HAP-1 (cell line): ENCODE measurements around the gene CRISPLD2.

Source experiments
- DNase-seq, 2 experiments: peaks; one replicate each; pipeline ENCODE4 v3.0.0-alpha.2; 2016 to 2020; ENCODE audit warnings: low spot score in 2 of 2
- H3K27me3 ChIP-seq: fragments of 250-450 bp; sonication (Bioruptor Pico); 2 replicates; pipeline ENCODE4 v1.5.1; 2020; ENCODE audit warnings: low read depth, mild to moderate bottlenecking, moderate library complexity
- H3K36me3 ChIP-seq: fragments of 250-450 bp; sonication (Bioruptor Pico); replicated peaks from 2 replicates; pipeline ENCODE4 v1.5.1; 2020; ENCODE audit warnings: mild to moderate bottlenecking
- H3K4me1 ChIP-seq: fragments of 250-450 bp; sonication (Bioruptor Pico); 2 replicates; pipeline ENCODE4 v1.5.1; 2020; ENCODE audit warnings: mild to moderate bottlenecking
- H3K4me3 ChIP-seq: fragments of 250-450 bp; sonication (Bioruptor Pico); 2 replicates; pipeline ENCODE4 v1.5.1; 2020; ENCODE audit warnings: mild to moderate bottlenecking, moderate library complexity
- H3K9me3 ChIP-seq: fragments of 250-450 bp; sonication (Bioruptor Pico); 2 replicates; pipeline ENCODE4 v1.5.1; 2020; ENCODE audit warnings: mild to moderate bottlenecking, moderate library complexity
- in situ Hi-C: fragments of 300-500 bp; cut with MboI; formaldehyde crosslinking; loops from 3 replicates; pipeline ENCODE4 v1.14.3; 2020; ENCODE audit warnings: low sequenced_read_pairs, inconsistent platforms, mixed read lengths

The CRISPLD2 gene

DNA sequence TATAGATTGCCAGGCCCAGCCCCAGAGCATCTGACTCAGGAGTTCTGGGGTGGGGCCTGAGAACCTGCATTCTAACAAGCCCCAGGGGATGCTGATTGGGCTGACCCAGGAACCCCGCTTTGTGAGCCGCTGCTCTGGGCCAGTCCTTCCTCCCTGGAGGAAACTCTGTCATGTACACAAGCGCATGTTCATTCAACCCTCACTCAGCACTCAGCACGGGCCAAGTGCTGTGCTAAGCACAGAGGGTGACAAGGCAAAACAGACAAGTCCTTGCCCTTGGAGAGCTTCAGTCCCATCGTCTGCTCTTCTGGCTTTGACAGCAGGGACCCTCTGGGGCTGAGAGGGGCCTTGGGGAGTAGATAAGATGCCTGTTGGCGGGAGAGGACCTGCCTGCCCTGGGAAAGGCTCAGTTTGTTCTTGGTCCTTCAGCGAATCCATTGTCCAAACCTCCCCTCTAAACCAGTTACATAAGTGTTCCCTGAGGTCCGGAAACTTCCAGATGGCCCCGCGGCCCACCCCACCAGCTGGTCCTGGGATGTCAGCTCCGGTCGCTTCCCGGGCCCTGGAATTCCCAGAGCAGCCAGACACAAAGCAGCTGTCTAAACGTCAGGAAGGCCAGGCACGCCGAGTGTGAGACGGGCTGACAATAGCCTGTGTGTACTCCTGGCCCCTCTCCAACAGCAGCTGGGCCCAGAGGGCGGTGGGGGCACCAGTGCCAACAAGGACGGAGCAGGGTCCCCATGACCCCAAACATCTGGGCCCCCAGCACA is 102.8 kb downstream of the CRISPLD2 start:
- in situ Hi-C loops, result no loop called here
- Histone ChIP-seq H3K4me1 (no peaks in the 10 kb centered on the region), H3K36me3 (no peaks in the 10 kb centered on the region), H3K9me3 (no peaks in the 10 kb centered on the region), H3K4me3 (no peak overlapping the region), H3K27me3 (peaks cover 22% of the 10 kb centered on the region)
- no peak for DNase-seq

- in situ Hi-C loops, result no loop called here
- Histone ChIP-seq H3K27me3 (0 out of 2 replicates have a peak, but pooled peaks cover 5% of the 10 kb centered on the region), H3K9me3 (no peaks in the 10 kb centered on the region), H3K4me1 (no peaks in the 10 kb centered on the region), H3K4me3 (no peak overlapping the region), H3K36me3 (no peaks in the 10 kb centered on the region)
- no peak for DNase-seq
Measured at GRCh38 chr16:84924331-84925091, 104.7 kb downstream of the CRISPLD2 start.

- DNase-seq, result peak in 1 of 2 experiments; percentile 79
- in situ Hi-C loops, result no loop called here
- no peaks in the 10 kb centered on the region for H3K36me3 ChIP-seq
- no peaks in the 10 kb centered on the region for H3K9me3 ChIP-seq
- H3K4me1 ChIP-seq, result no peaks in the 10 kb centered on the region
- H3K27me3 ChIP-seq, result 0 out of 2 replicates have a peak, but pooled peaks cover 2% of the 10 kb centered on the region
- no peak overlapping the region for H3K4me3 ChIP-seq
Measured at GRCh38 chr16:84925092-84925772, 105.4 kb downstream of the CRISPLD2 start.

DNA sequence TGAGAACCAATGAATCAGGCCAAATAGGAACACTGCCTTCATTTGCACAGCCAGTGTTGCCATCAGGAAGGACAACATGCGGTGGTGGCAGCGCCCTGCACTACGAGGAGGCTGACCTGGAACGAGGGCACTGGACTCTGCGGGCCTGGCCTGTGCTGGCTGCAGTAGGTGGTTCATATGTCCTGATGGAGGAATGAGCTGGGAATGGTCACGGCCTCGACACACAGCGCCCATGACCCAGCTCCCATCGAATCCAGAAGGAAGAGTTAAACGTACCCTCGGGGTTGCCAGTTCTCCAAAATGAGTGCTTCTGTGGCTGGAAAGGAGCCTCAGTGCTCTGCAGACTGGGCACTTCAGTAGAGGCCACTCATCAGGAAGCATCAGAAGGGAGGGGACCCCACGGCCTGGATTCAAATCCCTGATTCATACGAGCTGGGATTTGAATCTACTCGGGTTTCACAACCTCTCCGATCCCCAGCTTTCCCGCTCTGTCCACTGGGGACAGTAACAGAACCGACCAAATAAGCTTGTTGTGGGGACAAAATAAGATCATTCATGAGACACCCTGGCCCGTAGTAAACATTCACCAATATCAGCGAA is 106.1 kb downstream of the CRISPLD2 start:
- Histone ChIP-seq H3K36me3 (no peaks in the 10 kb centered on the region), H3K9me3 (no peaks in the 10 kb centered on the region), H3K4me1 (no peaks in the 10 kb centered on the region), H3K27me3 (no peaks in the 10 kb centered on the region), H3K4me3 (no peak overlapping the region)
- in situ Hi-C loops, result no loop called here
- no peak for DNase-seq

- Histone ChIP-seq H3K36me3 (no peaks in the 10 kb centered on the region), H3K27me3 (no peaks in the 10 kb centered on the region), H3K4me3 (no peak overlapping the region), H3K4me1 (no peaks in the 10 kb centered on the region), H3K9me3 (no peaks in the 10 kb centered on the region)
- in situ Hi-C loops, result no loop called here
- no peak for DNase-seq
Measured at GRCh38 chr16:84926462-84926861, 106.7 kb downstream of the CRISPLD2 start.

DNA sequence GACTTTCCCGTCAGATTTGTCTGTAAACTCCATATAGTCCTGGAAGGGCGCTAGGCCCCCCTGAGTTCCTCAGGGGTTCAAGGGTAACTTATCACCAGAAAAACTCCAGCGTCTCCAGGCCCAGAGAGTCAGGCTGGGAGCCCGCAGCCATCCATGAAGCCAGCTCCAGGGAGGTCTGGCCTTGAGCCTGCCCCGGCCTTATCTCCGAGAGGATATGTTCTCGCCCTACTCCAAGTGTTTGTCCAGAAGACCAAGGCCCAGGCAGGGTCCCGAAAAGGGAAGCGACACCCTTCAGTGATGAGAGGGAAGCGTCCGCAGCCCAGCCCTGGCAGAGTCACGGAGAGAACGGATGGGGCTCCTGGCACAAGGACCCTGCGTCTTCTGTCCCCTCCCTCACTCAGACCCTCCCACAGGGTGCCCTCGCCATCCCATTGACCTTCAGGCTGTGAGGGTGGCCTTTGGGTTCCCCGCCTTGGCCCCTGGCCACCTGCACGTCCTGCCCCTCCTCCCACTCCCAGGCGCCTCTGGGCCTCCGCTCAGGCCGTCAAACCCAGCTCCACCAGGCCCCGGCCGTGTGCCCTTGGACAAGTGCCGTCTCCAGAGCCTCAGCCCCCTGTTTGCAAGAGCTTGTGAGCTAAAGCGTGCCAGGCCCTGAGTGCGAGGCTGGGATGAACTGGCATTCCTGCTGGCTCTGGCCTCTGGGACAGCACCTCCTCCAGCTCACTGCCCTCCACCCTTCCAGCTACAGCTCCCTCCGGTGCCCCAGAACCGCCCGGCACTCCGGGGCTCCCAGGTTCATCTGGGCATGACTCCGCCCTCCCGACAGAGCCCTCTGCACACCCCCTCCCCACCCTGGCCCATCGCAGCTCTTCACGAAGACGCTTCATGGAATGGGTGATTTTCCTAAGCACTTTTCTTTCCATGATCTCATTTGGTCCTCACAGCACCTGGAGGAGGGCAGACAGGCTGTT is 108.1 kb downstream of the CRISPLD2 start:
- Histone ChIP-seq H3K36me3 (no peaks in the 10 kb centered on the region), H3K4me1 (no peaks in the 10 kb centered on the region), H3K27me3 (no peaks in the 10 kb centered on the region), H3K4me3 (no peak overlapping the region), H3K9me3 (no peaks in the 10 kb centered on the region)
- DNase-seq, result no peak
- in situ Hi-C loops, result no loop called here

GRCh38 chr16:84928679-84929420 is 109.1 kb downstream of the CRISPLD2 start:
- Histone ChIP-seq H3K27me3 (no peaks in the 10 kb centered on the region), H3K36me3 (no peaks in the 10 kb centered on the region), H3K9me3 (no peaks in the 10 kb centered on the region), H3K4me3 (no peak overlapping the region), H3K4me1 (no peaks in the 10 kb centered on the region)
- in situ Hi-C loops, result no loop called here
- DNase-seq, result no peak

GRCh38 chr16:84929421-84930297 is 109.9 kb downstream of the CRISPLD2 start:
- in situ Hi-C loops, result no loop called here
- Histone ChIP-seq H3K36me3 (no peaks in the 10 kb centered on the region), H3K4me3 (no peak overlapping the region), H3K9me3 (no peaks in the 10 kb centered on the region), H3K27me3 (no peaks in the 10 kb centered on the region), H3K4me1 (no peaks in the 10 kb centered on the region)
- DNase-seq, result no peak

DNA sequence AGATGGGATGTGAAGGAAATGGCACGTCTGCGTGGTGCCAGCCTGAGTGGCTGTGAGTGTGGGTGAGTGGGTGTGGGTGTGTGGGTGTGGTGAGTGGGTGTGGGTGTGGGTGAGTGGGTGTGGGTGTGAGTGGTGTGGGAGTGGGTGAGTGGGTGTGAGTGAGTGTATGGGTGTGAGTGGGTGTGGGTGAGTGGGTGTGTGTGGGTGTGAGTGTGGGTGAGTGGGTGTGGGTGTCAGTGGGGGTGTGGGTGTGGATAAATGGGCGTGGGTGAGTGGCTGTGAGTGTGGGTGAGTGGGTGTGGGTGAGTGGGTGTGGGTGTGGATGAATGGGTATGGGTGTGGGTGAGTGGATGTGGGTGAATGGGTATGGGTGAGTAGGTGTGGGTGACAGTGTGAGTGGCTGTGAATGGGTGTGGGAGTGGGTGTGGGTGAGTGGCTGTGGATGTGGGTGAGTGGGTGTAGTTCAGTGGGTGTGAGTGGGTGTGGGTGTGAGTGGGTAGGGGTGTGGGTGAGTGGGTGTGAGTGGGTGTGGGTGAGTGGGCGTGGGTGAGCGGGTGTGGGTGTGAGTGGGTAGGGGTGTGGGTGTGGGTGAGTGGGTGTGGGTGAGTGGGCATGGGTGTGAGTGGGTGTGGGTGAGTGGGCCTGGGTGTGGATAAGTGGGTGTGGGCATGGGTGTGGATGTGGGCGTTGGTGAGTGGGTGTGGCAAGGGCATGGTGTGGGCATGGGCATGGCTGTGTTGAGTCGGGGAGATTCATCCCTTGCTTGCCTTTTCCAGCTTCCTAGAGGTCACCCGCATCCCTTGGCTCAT is 110.7 kb downstream of the CRISPLD2 start:
- Histone ChIP-seq H3K4me1 (no peaks in the 10 kb centered on the region), H3K9me3 (no peaks in the 10 kb centered on the region), H3K4me3 (no peak overlapping the region), H3K36me3 (no peaks in the 10 kb centered on the region), H3K27me3 (no peaks in the 10 kb centered on the region)
- no peak for DNase-seq
- in situ Hi-C loops, result no loop called here

DNA sequence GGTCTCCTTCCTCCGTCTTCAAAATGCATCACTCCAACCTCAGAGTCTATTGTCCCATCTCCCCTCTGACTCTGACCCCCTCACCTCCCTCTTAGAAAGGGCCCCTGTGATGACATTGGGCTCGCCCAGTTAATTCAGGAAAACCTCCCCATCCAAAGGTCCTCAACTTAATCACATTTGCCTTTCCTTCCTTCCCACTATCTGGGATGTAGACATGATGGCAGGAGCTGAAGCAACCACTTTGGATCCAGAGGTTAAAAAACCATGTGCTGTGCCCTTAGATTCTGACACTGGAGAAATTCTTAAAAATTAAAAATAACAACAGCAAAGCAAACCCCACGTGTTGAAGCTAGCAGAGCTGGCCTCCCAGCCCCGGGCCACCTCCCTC is 111.3 kb downstream of the CRISPLD2 start:
- no peak for DNase-seq
- H3K27me3 ChIP-seq, result no peaks in the 10 kb centered on the region
- no peaks in the 10 kb centered on the region for H3K36me3 ChIP-seq
- no peak overlapping the region for H3K4me3 ChIP-seq
- no peaks in the 10 kb centered on the region for H3K4me1 ChIP-seq
- H3K9me3 ChIP-seq, result no peaks in the 10 kb centered on the region
- in situ Hi-C loops, result no loop called here

DNA sequence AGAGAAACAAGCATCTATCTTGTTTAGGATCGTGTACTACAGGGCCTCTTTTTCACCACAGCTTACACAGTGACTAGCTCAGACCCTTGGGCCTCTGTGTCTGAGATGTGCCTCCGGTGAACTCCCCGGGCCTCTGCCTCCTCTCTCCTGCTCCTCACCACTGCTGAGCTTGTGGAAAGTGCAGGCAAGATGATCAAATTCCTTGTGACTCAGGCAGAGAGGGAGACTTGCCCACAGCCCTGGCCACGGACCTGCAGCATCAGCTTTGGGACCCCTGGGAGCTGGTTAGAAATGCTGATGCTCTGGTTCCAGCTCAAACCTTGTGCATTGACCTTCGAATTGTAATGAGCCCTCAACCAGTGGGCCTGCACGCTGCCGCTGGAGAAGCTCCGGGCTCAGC is 111.7 kb downstream of the CRISPLD2 start:
- in situ Hi-C loops, result no loop called here
- Histone ChIP-seq H3K4me1 (no peaks in the 10 kb centered on the region), H3K36me3 (no peaks in the 10 kb centered on the region), H3K9me3 (no peaks in the 10 kb centered on the region), H3K4me3 (no peak overlapping the region), H3K27me3 (no peaks in the 10 kb centered on the region)
- no peak for DNase-seq
